ENCODE results near the gene SIK2.

SIK2 gene

DNA sequence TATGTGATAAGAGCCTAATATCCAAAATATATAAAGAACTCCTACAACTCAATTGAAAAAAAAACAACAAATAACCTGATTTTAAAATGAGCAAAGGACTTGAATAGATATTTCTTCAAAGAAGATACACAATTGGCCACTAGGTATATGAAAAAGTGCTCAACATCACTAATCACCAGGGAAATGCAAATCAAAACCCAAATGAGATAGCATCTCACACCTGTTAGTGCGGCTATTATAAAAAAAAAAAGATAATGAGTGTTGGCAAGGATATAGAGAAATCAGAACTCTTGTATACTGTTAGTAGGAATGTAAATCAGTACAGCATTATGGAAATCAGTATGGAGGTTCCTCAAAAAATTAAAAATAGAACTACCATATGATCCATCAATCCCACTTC, 5.9 kb upstream of the SIK2 start:
- no peak for TF ChIP-seq CTCF (IDR thresholded peaks at IDR 0.05; ENCODE audit: insufficient read depth, low read length, missing control alignments)
- no peak for DNase-seq (ENCODE audit: low read depth, low spot score)
- ChIA-PET CTCF (interaction anchor here (0.9 to 4.0 kb wide), 6 partner anchors 9 to 246 kb away, joined by 3 to 47 read pairs (median 5); partner anchors contain the start of gene PPP2R1B), POLR2A (no interaction called here)
- H3K4me3 ChIP-seq (ENCODE audit: low read depth, low read length) = no peak overlapping the region

DNA sequence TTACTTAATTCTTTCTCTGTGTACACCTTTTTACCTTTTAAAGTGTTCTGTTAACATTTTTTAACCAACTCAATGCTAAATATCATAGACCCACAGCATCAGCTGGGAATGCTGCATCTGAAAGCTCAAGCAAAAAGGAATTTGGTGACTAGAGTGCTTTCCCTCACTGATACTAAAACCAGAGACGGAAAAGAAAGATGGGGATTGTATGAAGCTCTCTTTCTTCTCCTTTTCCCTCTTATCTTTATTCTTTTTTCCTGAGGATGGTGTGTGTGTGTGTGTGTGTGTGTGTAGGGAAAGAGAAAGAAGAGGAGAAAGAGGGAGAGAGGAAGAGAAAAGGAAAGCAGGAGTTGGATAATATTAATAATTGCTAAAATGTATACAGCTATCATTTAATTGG, 4.1 kb upstream of the SIK2 start:
- no peak for DNase-seq (ENCODE audit: low read depth, low spot score)
- no peak overlapping the region for H3K4me3 ChIP-seq (ENCODE audit: low read depth, low read length)
- ChIA-PET CTCF (interaction anchor here (0.9 to 4.0 kb wide), 11 partner anchors 11 to 253 kb away, joined by 3 to 47 read pairs (median 5); no protein-coding TSS in a partner anchor), POLR2A (interaction anchor here (0.6 kb wide), 1 partner anchor 171 kb away, joined by 3 read pairs; no protein-coding TSS in a partner anchor)
- no peak for TF ChIP-seq CTCF (IDR thresholded peaks at IDR 0.05; ENCODE audit: insufficient read depth, low read length, missing control alignments)

DNA sequence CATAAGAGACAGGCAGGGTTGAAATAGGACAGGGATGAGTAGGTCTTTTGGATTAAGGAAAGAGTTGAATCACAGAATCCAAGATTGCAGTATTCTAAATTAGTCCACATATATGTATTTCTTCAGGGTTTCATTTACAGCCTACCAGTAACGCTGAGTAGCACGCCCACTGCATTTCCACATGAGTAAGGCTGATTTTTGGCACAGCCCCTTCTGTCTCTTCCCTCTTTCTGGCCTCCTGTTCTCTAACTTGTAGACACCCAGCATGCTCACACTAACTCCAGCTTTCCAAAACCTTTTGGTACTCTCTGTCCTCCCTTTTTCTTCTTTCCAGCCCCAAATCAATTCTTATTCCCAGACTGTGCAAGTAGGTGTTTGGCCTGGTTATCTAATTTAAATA, 3.7 kb upstream of the SIK2 start:
- no peak for TF ChIP-seq CTCF (IDR thresholded peaks at IDR 0.05; ENCODE audit: insufficient read depth, low read length, missing control alignments)
- no peak overlapping the region for H3K4me3 ChIP-seq (ENCODE audit: low read depth, low read length)
- ChIA-PET POLR2A (interaction anchor here (0.6 kb wide), 1 partner anchor 170 kb away, joined by 3 read pairs; no protein-coding TSS in a partner anchor), CTCF (interaction anchor here (0.9 to 4.0 kb wide), 11 partner anchors 11 to 252 kb away, joined by 3 to 47 read pairs (median 5); no protein-coding TSS in a partner anchor)
- no peak for DNase-seq (ENCODE audit: low read depth, low spot score)

- peak overlapping the region; percentile 56 for H3K4me3 ChIP-seq (ENCODE audit: low read depth, low read length)
- ChIA-PET CTCF (interaction anchor here (0.6 to 6.7 kb wide), 14 partner anchors 9 to 243 kb away, joined by 3 to 145 read pairs (median 4); partner anchors contain the start of gene PPP2R1B), POLR2A (no interaction called here)
- DNase-seq (ENCODE audit: low read depth, low spot score) = no peak
- TF ChIP-seq CTCF (IDR thresholded peaks at IDR 0.05; ENCODE audit: insufficient read depth, low read length, missing control alignments) = no peak
These were observed 642 bp upstream of the SIK2 start for GRCh38 chr11:111601636-111601978.

DNA sequence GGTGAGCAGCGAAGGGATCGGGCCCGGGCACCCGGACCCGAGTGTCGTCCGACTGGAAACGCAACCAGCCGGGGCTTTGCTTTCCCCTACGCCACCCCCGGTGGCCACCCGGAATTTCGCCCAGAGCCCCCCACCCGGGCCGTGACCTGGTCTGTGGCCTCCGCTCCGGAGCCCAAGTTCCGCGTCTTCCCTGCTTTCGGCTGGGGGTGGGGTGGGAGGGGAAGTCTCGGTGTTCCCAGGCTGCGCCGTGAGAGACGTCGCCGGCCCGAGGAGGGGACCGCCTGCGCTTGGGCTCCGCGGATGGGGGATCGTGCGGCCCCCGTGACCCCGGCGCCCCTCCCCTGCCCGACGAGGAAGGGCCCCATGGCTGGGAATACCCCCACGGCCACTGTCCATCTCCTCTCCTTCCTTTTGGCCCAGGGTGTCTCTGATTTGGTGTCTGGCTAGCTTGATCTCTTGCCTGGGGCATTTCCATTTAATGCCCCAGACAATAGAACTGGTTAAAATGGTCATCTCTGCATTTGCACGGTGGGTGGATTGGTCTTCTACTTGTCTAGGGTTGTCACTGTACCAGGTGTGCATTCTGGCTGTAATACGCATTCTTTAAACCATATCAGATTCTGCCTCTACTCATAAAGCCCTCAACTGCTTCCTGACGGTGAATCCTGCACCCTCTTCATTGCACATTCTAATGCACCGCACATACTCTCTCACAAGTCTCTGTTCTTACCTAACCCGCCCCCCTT, 789 bp downstream of the SIK2 start:
- ChIA-PET CTCF (interaction anchor here (0.8 to 6.7 kb wide), 16 partner anchors 10 to 268 kb away, joined by 3 to 145 read pairs (median 8); partner anchors contain the start of genes ALG9 and PPP2R1B), POLR2A (interaction anchor here (0.6 to 1.1 kb wide), 3 partner anchors 162 to 216 kb away, joined by 3 to 4 read pairs (median 3); no protein-coding TSS in a partner anchor)
- H3K4me3 ChIP-seq (ENCODE audit: low read depth, low read length) = peak overlapping the region; percentile 78
- no peak for DNase-seq (ENCODE audit: low read depth, low spot score)
- no peak for TF ChIP-seq CTCF (IDR thresholded peaks at IDR 0.05; ENCODE audit: insufficient read depth, low read length, missing control alignments)

- H3K4me3 ChIP-seq (ENCODE audit: low read depth, low read length) = peak overlapping the region; percentile 78
- ChIA-PET POLR2A (interaction anchor here (1.0 kb wide), 1 partner anchor 162 kb away, joined by 3 read pairs; no protein-coding TSS in a partner anchor), CTCF (interaction anchor here (0.5 to 6.7 kb wide), 41 partner anchors 9 to 342 kb away, joined by 3 to 145 read pairs (median 5); partner anchors contain the start of genes ALG9 and PPP2R1B)
- DNase-seq (ENCODE audit: low read depth, low spot score) = no peak
- TF ChIP-seq CTCF (IDR thresholded peaks at IDR 0.05; ENCODE audit: insufficient read depth, low read length, missing control alignments) = no peak
These were observed 1.4 kb downstream of the SIK2 start for GRCh38 chr11:111603611-111604130.
